ENCODE data around the gene DTWD1. TPM values are rescaled to one million over a fixed set of nuclear protein-coding genes. Genes with fewer than 3 reads are reported as not detected.

DTWD1 gene
- total and polyA plus RNA-seq, 2 of the 13 experiments (the other 11 are each of a cell fraction or from before 2014, with no cell fraction given): 12.7 to 18.3 TPM

DNA sequence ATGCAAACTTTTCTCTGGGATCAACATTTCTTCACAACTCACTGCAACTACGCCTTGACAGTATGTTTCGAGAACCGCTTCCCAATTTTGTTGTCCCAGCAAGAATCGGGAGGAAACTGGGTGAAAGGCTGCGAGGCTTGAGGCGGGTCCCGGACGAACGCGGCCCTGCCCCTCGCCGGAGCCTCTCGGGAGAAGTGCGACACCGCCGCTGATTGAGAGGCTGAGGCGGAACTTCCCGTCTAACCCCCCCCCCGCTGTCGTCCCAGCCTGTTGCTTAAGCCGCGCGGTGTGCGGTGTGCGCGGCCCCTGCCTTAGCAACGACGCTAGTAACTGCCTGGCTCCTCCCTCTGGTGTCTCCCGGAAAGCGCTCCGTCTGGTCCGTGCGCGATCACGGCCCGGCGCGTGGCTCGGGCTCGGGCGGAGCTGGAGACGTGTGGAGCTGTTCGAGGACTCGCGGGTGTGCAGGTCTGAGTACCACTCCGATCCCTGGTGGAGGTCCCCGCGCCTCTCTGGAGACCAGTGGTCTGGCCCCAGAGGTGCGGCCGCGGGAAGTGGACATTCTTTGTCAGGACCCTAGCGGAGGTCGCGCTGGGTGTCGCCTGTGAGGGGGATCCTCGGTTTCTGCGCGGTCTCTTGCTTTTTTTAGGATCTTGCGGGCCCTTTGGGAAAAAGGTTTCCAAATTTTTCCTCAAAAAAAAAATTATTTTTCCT lies at the start of gene DTWD1, which contains the start of gene FAM227B (continued):
- TF ChIP-seq, protein P1, sequence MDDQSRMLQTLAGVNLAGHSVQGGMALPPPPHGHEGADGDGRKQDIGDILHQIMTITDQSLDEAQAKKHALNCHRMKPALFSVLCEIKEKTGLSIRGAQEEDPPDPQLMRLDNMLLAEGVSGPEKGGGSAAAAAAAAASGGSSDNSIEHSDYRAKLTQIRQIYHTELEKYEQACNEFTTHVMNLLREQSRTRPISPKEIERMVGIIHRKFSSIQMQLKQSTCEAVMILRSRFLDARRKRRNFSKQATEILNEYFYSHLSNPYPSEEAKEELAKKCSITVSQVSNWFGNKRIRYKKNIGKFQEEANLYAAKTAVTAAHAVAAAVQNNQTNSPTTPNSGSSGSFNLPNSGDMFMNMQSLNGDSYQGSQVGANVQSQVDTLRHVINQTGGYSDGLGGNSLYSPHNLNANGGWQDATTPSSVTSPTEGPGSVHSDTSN (CRISPR knock-in tag; IDR thresholded peaks at IDR 0.05; ENCODE audit: borderline replicate concordance): 0 out of 2 replicates have a peak, but pooled peaks have one; percentile 40
- TF ChIP-seq, protein P2, sequence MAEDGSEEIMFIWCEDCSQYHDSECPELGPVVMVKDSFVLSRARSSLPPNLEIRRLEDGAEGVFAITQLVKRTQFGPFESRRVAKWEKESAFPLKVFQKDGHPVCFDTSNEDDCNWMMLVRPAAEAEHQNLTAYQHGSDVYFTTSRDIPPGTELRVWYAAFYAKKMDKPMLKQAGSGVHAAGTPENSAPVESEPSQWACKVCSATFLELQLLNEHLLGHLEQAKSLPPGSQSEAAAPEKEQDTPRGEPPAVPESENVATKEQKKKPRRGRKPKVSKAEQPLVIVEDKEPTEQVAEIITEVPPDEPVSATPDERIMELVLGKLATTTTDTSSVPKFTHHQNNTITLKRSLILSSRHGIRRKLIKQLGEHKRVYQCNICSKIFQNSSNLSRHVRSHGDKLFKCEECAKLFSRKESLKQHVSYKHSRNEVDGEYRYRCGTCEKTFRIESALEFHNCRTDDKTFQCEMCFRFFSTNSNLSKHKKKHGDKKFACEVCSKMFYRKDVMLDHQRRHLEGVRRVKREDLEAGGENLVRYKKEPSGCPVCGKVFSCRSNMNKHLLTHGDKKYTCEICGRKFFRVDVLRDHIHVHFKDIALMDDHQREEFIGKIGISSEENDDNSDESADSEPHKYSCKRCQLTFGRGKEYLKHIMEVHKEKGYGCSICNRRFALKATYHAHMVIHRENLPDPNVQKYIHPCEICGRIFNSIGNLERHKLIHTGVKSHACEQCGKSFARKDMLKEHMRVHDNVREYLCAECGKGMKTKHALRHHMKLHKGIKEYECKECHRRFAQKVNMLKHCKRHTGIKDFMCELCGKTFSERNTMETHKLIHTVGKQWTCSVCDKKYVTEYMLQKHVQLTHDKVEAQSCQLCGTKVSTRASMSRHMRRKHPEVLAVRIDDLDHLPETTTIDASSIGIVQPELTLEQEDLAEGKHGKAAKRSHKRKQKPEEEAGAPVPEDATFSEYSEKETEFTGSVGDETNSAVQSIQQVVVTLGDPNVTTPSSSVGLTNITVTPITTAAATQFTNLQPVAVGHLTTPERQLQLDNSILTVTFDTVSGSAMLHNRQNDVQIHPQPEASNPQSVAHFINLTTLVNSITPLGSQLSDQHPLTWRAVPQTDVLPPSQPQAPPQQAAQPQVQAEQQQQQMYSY (CRISPR knock-in tag; IDR thresholded peaks at IDR 0.05): 0 out of 2 replicates have a peak, but pooled peaks have one; percentile 60
- TF ChIP-seq, protein P3, sequence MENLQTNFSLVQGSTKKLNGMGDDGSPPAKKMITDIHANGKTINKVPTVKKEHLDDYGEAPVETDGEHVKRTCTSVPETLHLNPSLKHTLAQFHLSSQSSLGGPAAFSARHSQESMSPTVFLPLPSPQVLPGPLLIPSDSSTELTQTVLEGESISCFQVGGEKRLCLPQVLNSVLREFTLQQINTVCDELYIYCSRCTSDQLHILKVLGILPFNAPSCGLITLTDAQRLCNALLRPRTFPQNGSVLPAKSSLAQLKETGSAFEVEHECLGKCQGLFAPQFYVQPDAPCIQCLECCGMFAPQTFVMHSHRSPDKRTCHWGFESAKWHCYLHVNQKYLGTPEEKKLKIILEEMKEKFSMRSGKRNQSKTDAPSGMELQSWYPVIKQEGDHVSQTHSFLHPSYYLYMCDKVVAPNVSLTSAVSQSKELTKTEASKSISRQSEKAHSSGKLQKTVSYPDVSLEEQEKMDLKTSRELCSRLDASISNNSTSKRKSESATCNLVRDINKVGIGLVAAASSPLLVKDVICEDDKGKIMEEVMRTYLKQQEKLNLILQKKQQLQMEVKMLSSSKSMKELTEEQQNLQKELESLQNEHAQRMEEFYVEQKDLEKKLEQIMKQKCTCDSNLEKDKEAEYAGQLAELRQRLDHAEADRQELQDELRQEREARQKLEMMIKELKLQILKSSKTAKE (CRISPR knock-in tag; IDR thresholded peaks at IDR 0.05; ENCODE audit: borderline replicate concordance): peak; percentile 82
- TF ChIP-seq ZNF34 (CRISPR knock-in tag; IDR thresholded peaks at IDR 0.05; ENCODE audit: borderline replicate concordance) (peak; percentile 91; the same call in 1 of the 2 replicates), HMG20A (CRISPR knock-in tag; IDR thresholded peaks at IDR 0.05; ENCODE audit: borderline replicate concordance) (peak; percentile 68), SMAD1 (CRISPR knock-in tag; IDR thresholded peaks at IDR 0.05; ENCODE audit: borderline replicate concordance, low read depth) (peak; percentile 96), ZSCAN31 (CRISPR knock-in tag; IDR thresholded peaks at IDR 0.05; ENCODE audit: low read depth) (peak; percentile 59; the same call in 1 of the 2 replicates), U2AF2 (IDR thresholded peaks at IDR 0.05; ENCODE audit: low read depth, low read length) (no peak; the same call in 1 of the 2 replicates), MED1 (CRISPR knock-in tag; IDR thresholded peaks at IDR 0.05) (peak; percentile 86), GFI1 (CRISPR knock-in tag; IDR thresholded peaks at IDR 0.05; ENCODE audit: borderline replicate concordance) (peak; percentile 84)
- TF ChIP-seq, protein P4, sequence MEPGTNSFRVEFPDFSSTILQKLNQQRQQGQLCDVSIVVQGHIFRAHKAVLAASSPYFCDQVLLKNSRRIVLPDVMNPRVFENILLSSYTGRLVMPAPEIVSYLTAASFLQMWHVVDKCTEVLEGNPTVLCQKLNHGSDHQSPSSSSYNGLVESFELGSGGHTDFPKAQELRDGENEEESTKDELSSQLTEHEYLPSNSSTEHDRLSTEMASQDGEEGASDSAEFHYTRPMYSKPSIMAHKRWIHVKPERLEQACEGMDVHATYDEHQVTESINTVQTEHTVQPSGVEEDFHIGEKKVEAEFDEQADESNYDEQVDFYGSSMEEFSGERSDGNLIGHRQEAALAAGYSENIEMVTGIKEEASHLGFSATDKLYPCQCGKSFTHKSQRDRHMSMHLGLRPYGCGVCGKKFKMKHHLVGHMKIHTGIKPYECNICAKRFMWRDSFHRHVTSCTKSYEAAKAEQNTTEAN (CRISPR knock-in tag; conservative IDR thresholded peaks at IDR 0.05): peak; percentile 85
- TF ChIP-seq, protein P5, sequence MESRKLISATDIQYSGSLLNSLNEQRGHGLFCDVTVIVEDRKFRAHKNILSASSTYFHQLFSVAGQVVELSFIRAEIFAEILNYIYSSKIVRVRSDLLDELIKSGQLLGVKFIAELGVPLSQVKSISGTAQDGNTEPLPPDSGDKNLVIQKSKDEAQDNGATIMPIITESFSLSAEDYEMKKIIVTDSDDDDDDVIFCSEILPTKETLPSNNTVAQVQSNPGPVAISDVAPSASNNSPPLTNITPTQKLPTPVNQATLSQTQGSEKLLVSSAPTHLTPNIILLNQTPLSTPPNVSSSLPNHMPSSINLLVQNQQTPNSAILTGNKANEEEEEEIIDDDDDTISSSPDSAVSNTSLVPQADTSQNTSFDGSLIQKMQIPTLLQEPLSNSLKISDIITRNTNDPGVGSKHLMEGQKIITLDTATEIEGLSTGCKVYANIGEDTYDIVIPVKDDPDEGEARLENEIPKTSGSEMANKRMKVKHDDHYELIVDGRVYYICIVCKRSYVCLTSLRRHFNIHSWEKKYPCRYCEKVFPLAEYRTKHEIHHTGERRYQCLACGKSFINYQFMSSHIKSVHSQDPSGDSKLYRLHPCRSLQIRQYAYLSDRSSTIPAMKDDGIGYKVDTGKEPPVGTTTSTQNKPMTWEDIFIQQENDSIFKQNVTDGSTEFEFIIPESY (CRISPR knock-in tag; IDR thresholded peaks at IDR 0.05): peak; percentile 67
- TF ChIP-seq, protein P6, sequence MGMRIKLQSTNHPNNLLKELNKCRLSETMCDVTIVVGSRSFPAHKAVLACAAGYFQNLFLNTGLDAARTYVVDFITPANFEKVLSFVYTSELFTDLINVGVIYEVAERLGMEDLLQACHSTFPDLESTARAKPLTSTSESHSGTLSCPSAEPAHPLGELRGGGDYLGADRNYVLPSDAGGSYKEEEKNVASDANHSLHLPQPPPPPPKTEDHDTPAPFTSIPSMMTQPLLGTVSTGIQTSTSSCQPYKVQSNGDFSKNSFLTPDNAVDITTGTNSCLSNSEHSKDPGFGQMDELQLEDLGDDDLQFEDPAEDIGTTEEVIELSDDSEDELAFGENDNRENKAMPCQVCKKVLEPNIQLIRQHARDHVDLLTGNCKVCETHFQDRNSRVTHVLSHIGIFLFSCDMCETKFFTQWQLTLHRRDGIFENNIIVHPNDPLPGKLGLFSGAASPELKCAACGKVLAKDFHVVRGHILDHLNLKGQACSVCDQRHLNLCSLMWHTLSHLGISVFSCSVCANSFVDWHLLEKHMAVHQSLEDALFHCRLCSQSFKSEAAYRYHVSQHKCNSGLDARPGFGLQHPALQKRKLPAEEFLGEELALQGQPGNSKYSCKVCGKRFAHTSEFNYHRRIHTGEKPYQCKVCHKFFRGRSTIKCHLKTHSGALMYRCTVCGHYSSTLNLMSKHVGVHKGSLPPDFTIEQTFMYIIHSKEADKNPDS (CRISPR knock-in tag; IDR thresholded peaks at IDR 0.05): peak; percentile 78; the same call in 1 of the 2 replicates

Data from HepG2 (cell line).